Measurements from ENCODE around the gene STMN1. TPM values are rescaled to one million over a fixed set of nuclear protein-coding genes. Genes with fewer than 3 reads are reported as not detected.

STMN1 gene
- total and polyA plus RNA-seq, 2 experiments from 2014 or later, result 227 to 1,890 TPM

- Mint-ChIP-seq H3K36me3 (ENCODE audit: low read depth) (peaks cover 29% of the 10 kb centered on the region), H3K27ac (no peak overlapping the region), H3K9me3 (peaks cover 4% of the 10 kb centered on the region; the same call in 1 of the 3 replicates), H3K4me1 (peaks cover 8% of the 10 kb centered on the region), H3K4me3 (no peak overlapping the region), H3K27me3 (ENCODE audit: insufficient read depth, low read depth, poor library complexity) (peaks cover 1% of the 10 kb centered on the region)
- no peaks in the 10 kb centered on the region for H3K9me2 ChIP-seq (ENCODE audit: insufficient read depth)
- no peaks in the 10 kb centered on the region for H3K27me3 ChIP-seq (ENCODE audit: insufficient read depth)
- no peak for TF ChIP-seq JUNB (IDR thresholded peaks at IDR 0.05; ENCODE audit: unreplicated experiment)
- H3K4me3 ChIP-seq, result no peak overlapping the region
- no peak for ATAC-seq
- H3K36me3 ChIP-seq (ENCODE audit: insufficient read depth), result no peaks in the 10 kb centered on the region; the same call in 1 of the 2 replicates
- peaks cover 4% of the 10 kb centered on the region; the same call in 1 of the 2 replicates for H3K4me1 ChIP-seq (ENCODE audit: insufficient read depth)
- no peak overlapping the region for H3K27ac ChIP-seq (ENCODE audit: low read depth)
- H4K20me1 ChIP-seq (replicated peaks; ENCODE audit: insufficient read depth), result no peaks in the 10 kb centered on the region
- H2AFZ ChIP-seq, result no peak overlapping the region
- H3K79me2 ChIP-seq (replicated peaks; ENCODE audit: insufficient read depth), result no peaks in the 10 kb centered on the region
- H3K4me2 ChIP-seq, result no peak overlapping the region
- no peaks in the 10 kb centered on the region for H3F3A ChIP-seq (replicated peaks; ENCODE audit: low read depth)
- DNase-seq (ENCODE audit: low spot score), result no peak
Observed at GRCh38 chr1:25955553-25955952, 49.3 kb upstream of the STMN1 start.

GRCh38 chr1:25954282-25954938 is 48.2 kb upstream of the STMN1 start:
- Mint-ChIP-seq H3K9me3 (peaks cover 4% of the 10 kb centered on the region; the same call in 1 of the 3 replicates), H3K4me3 (no peak overlapping the region; the same call in 2 of the 3 replicates), H3K27me3 (ENCODE audit: insufficient read depth, low read depth, poor library complexity) (peaks cover 1% of the 10 kb centered on the region), H3K4me1 (peaks cover 8% of the 10 kb centered on the region), H3K36me3 (ENCODE audit: low read depth) (peaks cover 20% of the 10 kb centered on the region), H3K27ac (no peak overlapping the region)
- Histone ChIP-seq H3K9me2 (ENCODE audit: insufficient read depth) (no peaks in the 10 kb centered on the region), H3K4me3 (no peak overlapping the region), H3K79me2 (replicated peaks; ENCODE audit: insufficient read depth) (no peaks in the 10 kb centered on the region), H3F3A (replicated peaks; ENCODE audit: low read depth) (no peaks in the 10 kb centered on the region), H3K4me1 (ENCODE audit: insufficient read depth) (peaks cover 4% of the 10 kb centered on the region; the same call in 1 of the 2 replicates), H3K27ac (ENCODE audit: low read depth) (no peak overlapping the region), H4K20me1 (replicated peaks; ENCODE audit: insufficient read depth) (no peaks in the 10 kb centered on the region), H3K4me2 (no peak overlapping the region), H2AFZ (0 out of 2 replicates have a peak overlapping the region, but pooled peaks have one; percentile 76), H3K27me3 (ENCODE audit: insufficient read depth) (no peaks in the 10 kb centered on the region), H3K36me3 (ENCODE audit: insufficient read depth) (no peaks in the 10 kb centered on the region)
- ATAC-seq (peak; percentile 24; the same call in 1 of the 3 replicates), DNase-seq (ENCODE audit: low spot score) (peak; percentile 5)
- TF ChIP-seq CREB1 (CRISPR knock-in tag; IDR thresholded peaks at IDR 0.05; ENCODE audit: low read depth) (no peak), JUNB (IDR thresholded peaks at IDR 0.05; ENCODE audit: unreplicated experiment) (no peak), STAT1 (IDR thresholded peaks at IDR 0.05; ENCODE audit: unreplicated experiment) (no peak), ZNF331 (CRISPR knock-in tag; IDR thresholded peaks at IDR 0.05; ENCODE audit: low read depth) (no peak), ZNF462 (CRISPR knock-in tag; IDR thresholded peaks at IDR 0.05) (no peak), ZNF114 (CRISPR knock-in tag; IDR thresholded peaks at IDR 0.05) (no peak), CTCF (conservative IDR thresholded peaks at IDR 0.05; ENCODE audit: low read depth in 2 of 2) (no peak)

Measured in GM23338 (cell line).